HEK293 (cell line): ENCODE measurements around the gene FAM83F.

Experiments used
- CTCF ChIA-PET: fragments of 350-600 bp; formaldehyde crosslinking; extraction: SDS; loops from one replicate; lab custom pipeline; 2021; ENCODE audit warnings: antibody characterized with exemption; lab: Yijun Ruan, JAX
- POLR2A ChIA-PET: fragments of 300-600 bp; formaldehyde crosslinking; extraction: SDS; loops from one replicate; lab custom pipeline; 2020; ENCODE audit warnings: antibody characterized with exemption, inconsistent platforms; lab: Yijun Ruan, JAX
- H3K27ac ChIP-seq: fragments of 200-500 bp; sonication (Bioruptor generic); 2 replicates; pipeline ENCODE4 v1.5.1; 2014; ENCODE audit warnings: low read depth, low read length, control low read depth, inconsistent platforms; ENCODE audit errors: extremely low read depth
- H3K36me3 ChIP-seq, 2 experiments: fragments of 200-500 bp in 1 of 2; sonication (Bioruptor generic) in 1 of 2; 1 replicate in 1 of 2; 2 replicates in 1 of 2; pipeline ENCODE4 v1.5.1; 2014 to 2017; ENCODE audit warnings: inconsistent platforms in 2 of 2, low read length in 2 of 2; ENCODE audit not compliant: control insufficient read depth in 2 of 2, insufficient read depth in 1 of 2
- H3K4me1 ChIP-seq: fragments of 200-500 bp; sonication (Bioruptor generic); 2 replicates; pipeline ENCODE4 v1.5.1; 2014; ENCODE audit warnings: mild to moderate bottlenecking, low read length, inconsistent platforms; ENCODE audit not compliant: control insufficient read depth, insufficient read depth
- H3K4me3 ChIP-seq: 2 replicates; pipeline ENCODE4 v1.5.1; 2011; ENCODE audit warnings: low read depth, mild to moderate bottlenecking, control low read depth, low read length, moderate library complexity
- H3K9me3 ChIP-seq: fragments of 200-500 bp; sonication (Bioruptor generic); 2 replicates; pipeline ENCODE4 v1.5.1; 2014; ENCODE audit warnings: low read depth, low read length, inconsistent platforms; ENCODE audit not compliant: control insufficient read depth, insufficient read depth
- HOXC10 ChIP-seq: sonication (generic); formaldehyde crosslinking; IDR thresholded peaks from 2 replicates; pipeline ENCODE4 v1.8.1; 2023; ENCODE audit warnings: mild to moderate bottlenecking, missing genetic modification reagents
- MEIS1 ChIP-seq: sonication (generic); formaldehyde crosslinking; IDR thresholded peaks from 2 replicates; pipeline ENCODE4 v1.8.1; 2022; ENCODE audit warnings: missing genetic modification reagents, mild to moderate bottlenecking, borderline replicate concordance
- OSR2 ChIP-seq: fragments of 450-650 bp; formaldehyde crosslinking; IDR thresholded peaks from 2 replicates; pipeline ENCODE4 v1.5.1; 2016; ENCODE audit warnings: missing biosample characterization, missing genetic modification characterization
- PBX3 ChIP-seq: sonication (generic); formaldehyde crosslinking; IDR thresholded peaks from 2 replicates; pipeline ENCODE4 v1.8.1; 2022; ENCODE audit warnings: mild to moderate bottlenecking, moderate library complexity, missing genetic modification reagents
- PRDM1 ChIP-seq: fragments of 450-650 bp; formaldehyde crosslinking; IDR thresholded peaks from 2 replicates; pipeline ENCODE4; 2016; ENCODE audit warnings: missing biosample characterization, missing genetic modification characterization
- PRDM6 ChIP-seq: fragments of 450-650 bp; formaldehyde crosslinking; IDR thresholded peaks from 2 replicates; pipeline ENCODE4 v1.5.1; 2017; ENCODE audit warnings: missing biosample characterization, missing genetic modification characterization
- SP2 ChIP-seq: fragments of 450-650 bp; formaldehyde crosslinking; IDR thresholded peaks from 2 replicates; pipeline ENCODE4 v1.5.1; 2016; ENCODE audit warnings: missing biosample characterization, missing genetic modification characterization
- ZIC2 ChIP-seq: fragments of 450-650 bp; formaldehyde crosslinking; IDR thresholded peaks from 2 replicates; pipeline ENCODE4 v1.5.1; 2016; ENCODE audit warnings: missing biosample characterization, missing genetic modification characterization
- ZNF112 ChIP-seq: fragments of 450-650 bp; formaldehyde crosslinking; IDR thresholded peaks from 2 replicates; pipeline ENCODE4 v1.5.0; 2017; ENCODE audit warnings: missing biosample characterization, missing genetic modification characterization
- ZNF148 ChIP-seq: fragments of 450-650 bp; formaldehyde crosslinking; IDR thresholded peaks from 2 replicates; pipeline ENCODE4 v1.5.0; 2017; ENCODE audit warnings: missing biosample characterization, missing genetic modification characterization, borderline replicate concordance
- ZNF155 ChIP-seq: fragments of 450-650 bp; formaldehyde crosslinking; IDR thresholded peaks from 2 replicates; pipeline ENCODE4 v1.5.1; 2016; ENCODE audit warnings: missing biosample characterization, missing genetic modification characterization
- ZNF18 ChIP-seq: fragments of 450-650 bp; formaldehyde crosslinking; IDR thresholded peaks from 2 replicates; pipeline ENCODE4 v1.5.1; 2016; ENCODE audit warnings: missing biosample characterization, missing genetic modification characterization
- ZNF184 ChIP-seq: fragments of 450-650 bp; IDR thresholded peaks from 2 replicates; pipeline ENCODE4 v1.5.1; 2018; ENCODE audit warnings: missing biosample characterization, mild to moderate bottlenecking, missing genetic modification characterization
- ZNF341 ChIP-seq: fragments of 450-650 bp; formaldehyde crosslinking; IDR thresholded peaks from 2 replicates; pipeline ENCODE4; 2016; ENCODE audit warnings: low read depth, missing biosample characterization, missing genetic modification characterization
- ZNF37A ChIP-seq: fragments of 450-650 bp; IDR thresholded peaks from 2 replicates; pipeline ENCODE4 v1.5.1; 2018; ENCODE audit warnings: missing biosample characterization, missing genetic modification characterization
- ZNF488 ChIP-seq: fragments of 450-650 bp; formaldehyde crosslinking; IDR thresholded peaks from 2 replicates; pipeline ENCODE4 v1.5.1; 2016; ENCODE audit warnings: missing biosample characterization, missing genetic modification characterization
- ZNF560 ChIP-seq: fragments of 450-650 bp; formaldehyde crosslinking; IDR thresholded peaks from 2 replicates; pipeline ENCODE4 v1.5.1; 2017; ENCODE audit warnings: missing biosample characterization, missing genetic modification characterization, borderline replicate concordance
- ZNF645 ChIP-seq: fragments of 450-650 bp; formaldehyde crosslinking; IDR thresholded peaks from 2 replicates; pipeline ENCODE4; 2016; ENCODE audit warnings: missing biosample characterization, missing genetic modification characterization
- ZNF660 ChIP-seq: fragments of 450-650 bp; IDR thresholded peaks from 2 replicates; pipeline ENCODE4 v1.5.1; 2018; ENCODE audit warnings: missing biosample characterization, mild to moderate bottlenecking, missing genetic modification characterization
- ZNF791 ChIP-seq: fragments of 450-650 bp; formaldehyde crosslinking; IDR thresholded peaks from 2 replicates; pipeline ENCODE4 v1.5.1; 2016; ENCODE audit warnings: missing biosample characterization, missing genetic modification characterization
- ZNF843 ChIP-seq: fragments of 450-650 bp; formaldehyde crosslinking; IDR thresholded peaks from 2 replicates; pipeline ENCODE4 v1.5.1; 2016; ENCODE audit warnings: missing biosample characterization, missing genetic modification characterization
- ZSCAN16 ChIP-seq: fragments of 450-650 bp; formaldehyde crosslinking; IDR thresholded peaks from 2 replicates; pipeline ENCODE4 v1.5.1; 2016; ENCODE audit warnings: missing biosample characterization, missing genetic modification characterization

The FAM83F gene

GRCh38 chr22:40067639-40068038, 72.9 kb downstream of the FAM83F start:
- H3K9me3 ChIP-seq, result no peaks in the 10 kb centered on the region
- peaks cover 11% of the 10 kb centered on the region for H3K4me1 ChIP-seq
- no peak for TF ChIP-seq ZNF488 (tag by site-specific recombination)
- no peak for TF ChIP-seq ZIC2 (tag by site-specific recombination)
- no peak for TF ChIP-seq ZNF791
- TF ChIP-seq ZNF341 (tag by site-specific recombination), result no peak
- no peak for TF ChIP-seq ZNF37A (tag by site-specific recombination)
- TF ChIP-seq ZSCAN16 (tag by site-specific recombination), result no peak
- no peak for TF ChIP-seq ZNF112
- no peak for TF ChIP-seq ZNF184
- TF ChIP-seq ZNF560 (tag by site-specific recombination), result no peak
- no peak for TF ChIP-seq ZNF660 (tag by site-specific recombination)
- TF ChIP-seq ZNF155, result no peak
- TF ChIP-seq OSR2 (tag by site-specific recombination), result no peak
- no peak for TF ChIP-seq ZNF645 (tag by site-specific recombination)
- no peak for TF ChIP-seq SP2 (tag by site-specific recombination)
- CTCF ChIA-PET, result no interaction called here
- POLR2A ChIA-PET, result no interaction called here
- no peaks in the 10 kb centered on the region; a peak in 1 of 3 replicates for H3K36me3 ChIP-seq
- H3K27ac ChIP-seq, result no peak overlapping the region
- no peak overlapping the region for H3K4me3 ChIP-seq

- Histone ChIP-seq H3K9me3 (no peaks in the 10 kb centered on the region), H3K27ac (no peak overlapping the region; the same call in 1 of the 2 replicates), H3K4me1 (peaks cover 11% of the 10 kb centered on the region), H3K36me3 (no peaks in the 10 kb centered on the region; a peak in 1 of 3 replicates), H3K4me3 (no peak overlapping the region)
- POLR2A ChIA-PET, result interaction anchor here (0.5 to 2.6 kb wide), 5 partner anchors 18 to 310 kb away, joined by 3 to 8 read pairs (median 3); no protein-coding TSS in a partner anchor
- CTCF ChIA-PET, result interaction anchor here (0.6 to 0.9 kb wide), 3 partner anchors 32 to 197 kb away, joined by 3 read pairs; no protein-coding TSS in a partner anchor
- TF ChIP-seq PBX3 (CRISPR knock-in tag) (no peak), MEIS1 (CRISPR knock-in tag) (no peak), ZNF148 (tag by site-specific recombination) (no peak), ZNF18 (no peak), HOXC10 (CRISPR knock-in tag) (no peak), PRDM1 (tag by site-specific recombination) (0 out of 2 replicates have a peak, but pooled peaks have one; percentile 32), PRDM6 (tag by site-specific recombination) (peak; percentile 78), ZNF843 (tag by site-specific recombination) (no peak), ZNF660 (tag by site-specific recombination) (peak; percentile 98)
Measured at GRCh38 chr22:40070701-40071100, 75.9 kb downstream of the FAM83F start.
